GM12865 (cell line): ENCODE data around the gene UBE4B.

Experiments used
- DNase-seq: peaks from one replicate; pipeline ENCODE4 v3.0.0; 2010; ENCODE audit warnings: low read depth
- H3K4me3 ChIP-seq: 2 replicates; pipeline ENCODE4 v1.5.1; 2011; ENCODE audit warnings: mild to moderate bottlenecking, low read depth, low read length, control low read depth
- TF ChIP-seq, protein P1 (sequence below): IDR thresholded peaks from 2 replicates; pipeline ENCODE4 v1.5.1; 2011; ENCODE audit warnings: low read length, control low read depth, low read depth, inconsistent platforms; ENCODE audit not compliant: insufficient read depth; ENCODE audit errors: missing control alignments

Gene UBE4B

DNA sequence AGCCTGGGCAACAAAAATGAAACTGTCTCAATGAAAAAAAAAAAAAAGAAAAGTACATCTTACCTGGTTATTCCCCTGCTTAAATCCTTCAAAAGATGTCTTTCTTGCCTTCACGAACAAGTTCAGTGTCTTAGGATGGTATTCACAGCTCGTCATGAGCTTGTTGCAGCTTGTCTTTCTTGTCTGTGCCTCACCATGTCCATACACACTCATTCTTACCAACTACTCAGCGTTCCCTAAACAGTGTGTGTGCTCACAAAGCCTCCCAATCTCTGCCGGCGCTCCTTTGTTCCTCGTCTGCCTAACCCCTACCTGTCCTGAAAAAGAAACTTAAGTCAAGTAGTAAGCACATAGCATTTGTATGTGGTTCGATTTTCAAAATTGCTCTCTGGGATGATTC, 31.1 kb downstream of the UBE4B start:
- TF ChIP-seq, protein P1, sequence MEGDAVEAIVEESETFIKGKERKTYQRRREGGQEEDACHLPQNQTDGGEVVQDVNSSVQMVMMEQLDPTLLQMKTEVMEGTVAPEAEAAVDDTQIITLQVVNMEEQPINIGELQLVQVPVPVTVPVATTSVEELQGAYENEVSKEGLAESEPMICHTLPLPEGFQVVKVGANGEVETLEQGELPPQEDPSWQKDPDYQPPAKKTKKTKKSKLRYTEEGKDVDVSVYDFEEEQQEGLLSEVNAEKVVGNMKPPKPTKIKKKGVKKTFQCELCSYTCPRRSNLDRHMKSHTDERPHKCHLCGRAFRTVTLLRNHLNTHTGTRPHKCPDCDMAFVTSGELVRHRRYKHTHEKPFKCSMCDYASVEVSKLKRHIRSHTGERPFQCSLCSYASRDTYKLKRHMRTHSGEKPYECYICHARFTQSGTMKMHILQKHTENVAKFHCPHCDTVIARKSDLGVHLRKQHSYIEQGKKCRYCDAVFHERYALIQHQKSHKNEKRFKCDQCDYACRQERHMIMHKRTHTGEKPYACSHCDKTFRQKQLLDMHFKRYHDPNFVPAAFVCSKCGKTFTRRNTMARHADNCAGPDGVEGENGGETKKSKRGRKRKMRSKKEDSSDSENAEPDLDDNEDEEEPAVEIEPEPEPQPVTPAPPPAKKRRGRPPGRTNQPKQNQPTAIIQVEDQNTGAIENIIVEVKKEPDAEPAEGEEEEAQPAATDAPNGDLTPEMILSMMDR: no peak

DNA sequence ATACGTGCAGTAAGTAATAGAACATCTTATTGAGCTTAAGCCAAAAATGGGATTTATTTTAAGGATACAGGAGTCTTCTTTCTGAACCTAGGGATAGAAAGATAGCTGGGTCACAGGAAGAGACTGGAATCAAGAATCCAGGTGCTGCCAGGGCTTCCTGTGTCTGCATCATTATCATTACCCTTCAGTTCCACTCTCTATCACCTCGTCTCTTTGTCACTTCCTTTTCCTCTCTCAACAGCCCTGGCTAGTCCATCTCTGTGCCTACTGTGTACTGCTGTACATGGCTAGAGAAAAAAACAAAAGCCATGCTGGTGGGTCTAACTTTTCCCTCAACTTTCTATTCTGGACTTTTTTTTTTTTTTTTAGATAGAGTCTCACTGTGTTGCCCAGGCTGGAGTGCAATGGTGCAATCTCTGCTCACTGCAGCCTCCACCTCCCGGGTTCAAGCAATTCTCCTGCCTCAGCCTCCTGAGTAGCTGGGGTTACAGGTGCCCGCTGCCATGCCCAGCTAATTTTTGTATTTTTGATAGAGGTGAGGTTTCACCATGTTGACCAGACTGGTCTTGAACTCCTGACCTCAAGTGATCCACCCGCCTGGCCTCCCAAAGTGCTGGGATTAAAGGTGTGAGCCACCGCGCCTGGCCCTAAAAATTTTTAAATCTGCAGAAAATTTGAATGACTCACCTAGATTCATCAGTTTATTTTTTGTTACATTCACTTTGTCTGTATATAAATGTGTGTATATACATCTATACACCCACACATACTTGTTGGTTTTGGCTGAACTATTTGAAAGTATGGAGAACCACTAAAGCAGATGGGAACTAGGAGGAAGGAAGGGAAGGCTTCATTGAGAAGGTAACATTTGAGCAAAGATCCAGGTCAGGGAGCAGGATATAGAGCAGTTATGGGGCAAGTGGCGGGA, 31.9 kb downstream of the UBE4B start:
- no peak for DNase-seq
- H3K4me3 ChIP-seq: no peak overlapping the region
- TF ChIP-seq, protein P1: no peak

More for the DNA sequence above, 31.1 kb downstream of the UBE4B start:
- no peak overlapping the region for H3K4me3 ChIP-seq
- no peak for DNase-seq

DNA sequence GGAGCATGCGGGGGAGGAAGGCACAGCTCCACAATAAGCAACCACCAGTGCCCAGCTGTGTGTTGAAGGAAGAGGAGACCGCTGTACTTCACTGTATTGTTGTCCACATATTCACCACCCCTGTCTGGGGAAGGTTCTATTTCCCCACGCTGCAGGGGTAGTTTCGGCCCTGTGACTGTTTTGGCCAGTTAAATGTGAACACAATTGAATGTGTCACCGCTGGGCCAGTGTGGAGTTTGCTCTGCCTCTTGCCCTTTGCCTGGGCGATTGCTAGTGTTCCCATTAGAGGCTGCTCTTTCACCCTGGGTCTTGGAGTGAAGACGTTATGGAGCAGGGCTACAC, 32.6 kb downstream of the UBE4B start:
- H3K4me3 ChIP-seq: no peak overlapping the region
- TF ChIP-seq, protein P1: no peak
- no peak for DNase-seq

DNA sequence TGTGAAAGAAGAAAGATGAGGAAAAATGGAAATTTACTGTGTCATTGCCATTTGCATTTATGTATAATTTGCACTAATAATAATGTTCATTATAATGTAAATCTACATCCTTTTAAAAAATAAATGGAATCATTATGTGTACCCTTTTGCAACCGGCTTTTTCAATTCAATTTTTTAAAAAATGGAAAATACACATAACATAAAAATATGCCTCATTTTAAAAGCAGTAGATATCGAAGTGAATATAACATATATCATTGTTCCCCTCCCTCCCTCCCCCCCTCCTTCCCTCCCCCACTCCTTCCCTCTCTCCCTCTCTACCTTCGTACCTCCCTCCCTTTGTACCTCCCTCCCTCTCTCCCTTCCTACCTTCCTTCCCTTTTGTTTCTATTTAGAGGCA, 33.0 kb downstream of the UBE4B start:
- H3K4me3 ChIP-seq: no peak overlapping the region
- DNase-seq: no peak
- TF ChIP-seq, protein P1: no peak

DNA sequence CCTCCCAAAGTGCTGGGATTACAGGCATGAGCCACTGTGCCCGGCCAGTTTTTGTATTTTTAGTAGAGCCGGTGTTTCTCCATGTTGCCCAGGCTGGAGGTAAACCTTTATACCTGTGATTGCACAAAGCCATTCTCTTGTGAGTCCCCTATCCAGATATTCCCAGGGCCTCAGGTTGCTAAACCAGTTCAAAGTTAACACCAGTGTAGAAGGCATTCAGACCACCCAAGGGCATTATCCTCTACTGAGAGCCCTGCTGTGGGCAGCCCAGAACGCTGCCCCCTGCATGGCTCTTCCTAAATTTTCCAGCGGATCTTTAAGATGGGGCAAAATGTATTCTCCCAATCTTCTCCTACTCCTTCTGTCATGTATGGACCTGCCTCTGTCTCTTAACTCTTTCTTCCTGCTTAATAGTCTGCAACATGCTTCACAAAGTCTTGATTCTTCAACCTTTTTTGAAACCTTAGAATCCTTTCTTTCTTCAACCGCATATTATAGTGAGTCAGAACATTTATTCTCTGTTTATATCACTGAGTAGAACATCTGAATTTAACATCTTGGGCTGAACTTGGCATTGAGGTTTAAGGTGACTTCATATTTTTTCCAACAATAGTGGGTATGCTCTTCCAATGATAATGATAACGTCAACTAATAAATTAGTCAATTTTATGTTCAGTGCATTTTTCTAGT, 36.0 kb downstream of the UBE4B start:
- DNase-seq: no peak
- TF ChIP-seq, protein P1: no peak
- H3K4me3 ChIP-seq: no peak overlapping the region

DNA sequence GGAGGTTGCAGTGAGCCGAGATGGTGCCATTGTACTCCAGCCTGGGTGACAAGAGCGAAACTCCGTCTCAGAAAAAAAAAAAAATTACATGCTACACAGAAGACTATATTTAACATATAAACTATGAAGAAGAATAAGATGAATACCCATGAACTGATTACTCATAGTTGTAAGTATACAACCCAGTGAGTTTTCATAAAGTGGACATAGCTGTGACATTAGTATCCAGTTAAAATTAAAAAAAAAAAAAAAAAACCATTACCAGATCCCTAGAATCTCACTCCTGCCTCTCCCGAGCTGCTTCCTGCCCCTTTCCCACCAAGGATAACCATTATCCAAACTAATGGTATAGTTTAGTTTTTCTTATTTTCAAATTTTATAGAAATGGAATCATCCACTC, 37.4 kb downstream of the UBE4B start:
- TF ChIP-seq, protein P1: no peak

More for the DNA sequence above, 37.4 kb downstream of the UBE4B start:
- no peak overlapping the region for H3K4me3 ChIP-seq
- DNase-seq: no peak
